Heart left ventricle (tissue), 16 donors: ENCODE data around the gene SCYL1. TPM values are rescaled to one million over a fixed set of nuclear protein-coding genes. Genes with fewer than 3 reads are reported as not detected.

Experiments used
- ATAC-seq, 4 donors: fragments of 200-7000 bp; cut with Tn5 transposase; one replicate each; pipeline ENCODE4 v1.9.1; 2020 to 2022; ENCODE audit warnings: moderate library complexity in 4 of 4, mild to moderate bottlenecking in 3 of 4, moderate number of reproducible peaks in 1 of 4
- DNase-seq, 5 donors: peaks; one replicate each; pipeline ENCODE4 v3.0.0-alpha.2; 2020
- H3K27ac ChIP-seq, 12 donors: fragments of 200-600 bp; sonication (generic) in 4 of 12; one replicate each; pipeline versions ENCODE4 v1.5.0 to v1.8.0; 2016 to 2022; ENCODE audit warnings: mild to moderate bottlenecking in 2 of 12
- H3K27me3 ChIP-seq, 9 donors: fragments of 200-600 bp; sonication (generic) in 2 of 9; one replicate each; pipeline versions ENCODE4 v1.5.1 to v1.8.0; 2016 to 2022; ENCODE audit warnings: mild to moderate bottlenecking in 3 of 9
- H3K36me3 ChIP-seq, 9 donors: fragments of 200-600 bp; sonication (generic) in 2 of 9; one replicate each; pipeline versions ENCODE4 v1.5.0 to v1.8.0; 2018 to 2022; ENCODE audit warnings: mild to moderate bottlenecking in 2 of 9
- H3K4me1 ChIP-seq, 12 donors: fragments of 200-600 bp; sonication (generic) in 4 of 12; one replicate each; pipeline versions ENCODE4 v1.5.0 to v1.8.0; 2016 to 2022; ENCODE audit warnings: mild to moderate bottlenecking in 3 of 12
- H3K4me3 ChIP-seq, 12 donors: fragments of 200-600 bp; sonication (generic) in 4 of 12; one replicate each; pipeline versions ENCODE4 v1.5.0 to v1.8.0; 2017 to 2022; ENCODE audit warnings: mild to moderate bottlenecking in 9 of 12, moderate library complexity in 4 of 12
- H3K9me3 ChIP-seq, 12 donors: fragments of 200-600 bp; sonication (generic) in 4 of 12; one replicate each; pipeline versions ENCODE4 v1.5.0 to v1.8.0; 2016 to 2022; ENCODE audit warnings: mild to moderate bottlenecking in 1 of 12
- POLR2A ChIP-seq, 2 donors: fragments of 450-650 bp; IDR thresholded peaks; one replicate each; pipeline ENCODE4 v1.6.1; 2017; ENCODE audit warnings: antibody characterized with exemption in 2 of 2, mild to moderate bottlenecking in 2 of 2, moderate library complexity in 2 of 2
- WGBS, 4 donors: extraction: QIAGEN DNeasy Blood & Tissue Kit in 2 of 4; methylation state at CpG; one replicate each; pipeline versions ENCODE4 v1.1.5 to v1.1.7; 2013 to 2018; 5-methylcytosine and 5-hydroxymethylcytosine counted together
- intact Hi-C, 10 donors: fragments of 100-400 bp; cut with DNase I; formaldehyde crosslinking; loops; one replicate each; pipeline versions ENCODE4 v1.11.1 to v1.14.2; 2022
- polyA plus RNA-seq, 2 donors: library from polyadenylated mRNA; stranded (reverse); fragments of 200-250 nt; gene quantifications; one replicate each; pipeline ENCODE4 v1.2.3, GENCODE V29; 2013
- total RNA-seq, 9 donors: library from RNA; depleted of rRNA in 2 of 9; stranded (reverse); fragments of >200 nt in 2 of 9; fragmentation: NEBNext Ultra II Directional in 3 of 9; extraction: Animal tissue kit (Norgen Biotek cat#: 25700) in 3 of 9; gene quantifications; one replicate each; pipeline versions ENCODE4 v1.1.0 to v1.2.4, GENCODE V29; 2016 to 2023
- TF ChIP-seq, protein P1 (sequence below), 12 donors: fragments of 200-600 bp; sonication (generic) in 4 of 12; IDR thresholded peaks; one replicate each; pipeline versions ENCODE4 v1.5.0 to v1.8.0; 2018 to 2022; ENCODE audit warnings: antibody characterized with exemption in 12 of 12, mild to moderate bottlenecking in 5 of 12
- donor health status: ischemic (EF 13 %, LVEDD 7.1; RV severe dilation, severe dysfunction).
- donor health status: healthy with polysubstance abuse.
- donor health status: DM: no; HTN: yes; CAD: no.
- donor health status: DM: no; HTN: no; CAD: no.
- donor health status: ischemic (EF 25% LVEDD 6.9; RV normal size, moderate dysfunction).
- donor health status: ischemic (EF 25% LVEDD 5.7; RV mildly dilated, moderate dysfunction).
- donor health status: healthy.
- donor health status: DM: yes; HTN: yes; CAD: no.
- donor health status: ischemic (EF 35%, LVEDD 5.7; RV mildly dilated, moderate dysfunction).
- donor health status: nonischemic (EF 11% LVEDD 7.7; RV severe dilation, severe dysfunction).
- donor health status: DM: yes; HTN: yes; CAD: no.
- donor health status: PGD.
- donor health status: ischemic (EF 29% LVEDD 5.4; RV normal size, mild dysfunction).
- donor health status: nonischemic (EF 23%, LVEDD 6.1; RV moderate dilation, normal function).

The SCYL1 gene
- total and polyA plus RNA-seq, 11 donors = 51.6 to 135 (median 64.2) TPM

DNA sequence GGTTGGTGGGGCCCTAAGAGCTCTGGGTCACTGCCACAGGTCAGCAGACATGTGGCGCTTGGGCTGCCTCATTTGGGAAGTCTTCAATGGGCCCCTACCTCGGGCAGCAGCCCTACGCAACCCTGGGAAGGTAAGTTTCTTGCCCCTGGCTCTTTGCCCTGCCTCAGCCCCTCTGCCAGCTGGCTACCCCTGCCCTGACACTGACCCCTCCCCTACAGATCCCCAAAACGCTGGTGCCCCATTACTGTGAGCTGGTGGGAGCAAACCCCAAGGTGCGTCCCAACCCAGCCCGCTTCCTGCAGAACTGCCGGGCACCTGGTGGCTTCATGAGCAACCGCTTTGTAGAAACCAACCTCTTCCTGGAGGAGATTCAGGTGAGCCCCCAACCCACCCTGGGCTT is 1.9 kb downstream of the SCYL1 start:
- intact Hi-C loops = loop anchor here in 1 of 10 donors (5.0 kb wide), 1 partner anchor 414 kb away; the partner anchor contains the start of gene TM7SF2
- Histone ChIP-seq H3K9me3 (no peaks in the 10 kb centered on the region), H3K27ac (no peak overlapping the region), H3K36me3 (peaks cover 0 to 57% (median 50%) of the 10 kb centered on the region in 9 donors), H3K4me1 (peaks cover 0 to 36% (median 20%) of the 10 kb centered on the region in 12 donors), H3K4me3 (peak overlapping the region in 1 of 12 donors; percentile 100), H3K27me3 (no peaks in the 10 kb centered on the region)
- TF ChIP-seq, protein P1, sequence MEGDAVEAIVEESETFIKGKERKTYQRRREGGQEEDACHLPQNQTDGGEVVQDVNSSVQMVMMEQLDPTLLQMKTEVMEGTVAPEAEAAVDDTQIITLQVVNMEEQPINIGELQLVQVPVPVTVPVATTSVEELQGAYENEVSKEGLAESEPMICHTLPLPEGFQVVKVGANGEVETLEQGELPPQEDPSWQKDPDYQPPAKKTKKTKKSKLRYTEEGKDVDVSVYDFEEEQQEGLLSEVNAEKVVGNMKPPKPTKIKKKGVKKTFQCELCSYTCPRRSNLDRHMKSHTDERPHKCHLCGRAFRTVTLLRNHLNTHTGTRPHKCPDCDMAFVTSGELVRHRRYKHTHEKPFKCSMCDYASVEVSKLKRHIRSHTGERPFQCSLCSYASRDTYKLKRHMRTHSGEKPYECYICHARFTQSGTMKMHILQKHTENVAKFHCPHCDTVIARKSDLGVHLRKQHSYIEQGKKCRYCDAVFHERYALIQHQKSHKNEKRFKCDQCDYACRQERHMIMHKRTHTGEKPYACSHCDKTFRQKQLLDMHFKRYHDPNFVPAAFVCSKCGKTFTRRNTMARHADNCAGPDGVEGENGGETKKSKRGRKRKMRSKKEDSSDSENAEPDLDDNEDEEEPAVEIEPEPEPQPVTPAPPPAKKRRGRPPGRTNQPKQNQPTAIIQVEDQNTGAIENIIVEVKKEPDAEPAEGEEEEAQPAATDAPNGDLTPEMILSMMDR (IDR thresholded peaks at IDR 0.05) = no peak
- no peak for DNase-seq
- ATAC-seq = no peak
- WGBS, 4 donors = 90 to 99% (median 95%) methylated on average over 8 of the region's 8 CpGs

DNA sequence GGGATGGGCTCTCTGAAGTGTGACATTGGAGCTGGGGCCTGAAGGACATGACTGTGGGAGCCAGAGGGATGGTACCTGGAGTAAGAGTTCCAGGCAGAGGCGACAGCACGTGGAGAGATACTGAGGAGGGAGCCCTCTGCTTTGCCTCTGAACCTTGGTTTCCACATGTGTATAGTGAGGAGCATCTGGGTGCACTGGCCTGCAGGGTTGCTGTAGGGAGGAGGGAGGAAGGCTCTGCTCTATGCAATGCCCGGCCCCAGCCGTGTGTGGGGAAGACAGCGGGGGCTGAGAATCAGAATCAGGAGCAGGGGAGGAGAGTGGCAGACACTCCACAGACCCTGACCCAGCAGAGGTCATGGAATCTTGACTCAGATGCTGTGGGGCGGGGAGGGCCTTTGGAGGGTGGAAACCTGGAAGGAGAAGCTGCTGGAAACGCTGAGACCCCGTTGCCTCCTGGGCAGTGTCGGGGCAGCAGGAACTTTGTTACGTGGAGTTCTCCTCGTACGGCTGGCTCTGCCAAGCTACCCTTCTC is 4.0 kb downstream of the SCYL1 start:
- no peak for TF ChIP-seq POLR2A (IDR thresholded peaks at IDR 0.05)
- TF ChIP-seq, protein P1 (IDR thresholded peaks at IDR 0.05) = no peak
- no peak for ATAC-seq
- no peaks in the 10 kb centered on the region for H3K9me3 ChIP-seq
- H3K27ac ChIP-seq = no peak overlapping the region
- no peak overlapping the region for H3K4me3 ChIP-seq
- peaks cover 2 to 78% (median 72%) of the 10 kb centered on the region in 9 donors for H3K36me3 ChIP-seq
- no peaks in the 10 kb centered on the region for H3K27me3 ChIP-seq
- intact Hi-C loops = loop anchor here in 1 of 10 donors (5.0 kb wide), 1 partner anchor 417 kb away; the partner anchor contains the start of gene TM7SF2
- no peak for DNase-seq
- WGBS, 4 donors = 84 to 88% (median 87%) methylated on average over 10 to 12 of the region's 12 CpGs
- H3K4me1 ChIP-seq = peaks cover 0 to 36% (median 18%) of the 10 kb centered on the region in 12 donors

GRCh38 chr11:65529475-65530156 is 4.7 kb downstream of the SCYL1 start:
- no peak for DNase-seq
- 70 to 81% (median 76%) methylated on average over 6 to 10 of the region's 10 CpGs for WGBS, 4 donors
- Histone ChIP-seq H3K9me3 (no peaks in the 10 kb centered on the region), H3K4me3 (no peak overlapping the region), H3K27me3 (no peaks in the 10 kb centered on the region), H3K27ac (no peak overlapping the region), H3K4me1 (peaks cover 0 to 29% (median 12%) of the 10 kb centered on the region in 12 donors), H3K36me3 (peaks cover 2 to 84% (median 75%) of the 10 kb centered on the region in 9 donors)
- no peak for TF ChIP-seq POLR2A (IDR thresholded peaks at IDR 0.05)
- TF ChIP-seq, protein P1 (IDR thresholded peaks at IDR 0.05) = no peak
- intact Hi-C loops = loop anchor here in 1 of 10 donors (5.0 kb wide), 1 partner anchor 417 kb away; the partner anchor contains the start of gene TM7SF2
- no peak for ATAC-seq

DNA sequence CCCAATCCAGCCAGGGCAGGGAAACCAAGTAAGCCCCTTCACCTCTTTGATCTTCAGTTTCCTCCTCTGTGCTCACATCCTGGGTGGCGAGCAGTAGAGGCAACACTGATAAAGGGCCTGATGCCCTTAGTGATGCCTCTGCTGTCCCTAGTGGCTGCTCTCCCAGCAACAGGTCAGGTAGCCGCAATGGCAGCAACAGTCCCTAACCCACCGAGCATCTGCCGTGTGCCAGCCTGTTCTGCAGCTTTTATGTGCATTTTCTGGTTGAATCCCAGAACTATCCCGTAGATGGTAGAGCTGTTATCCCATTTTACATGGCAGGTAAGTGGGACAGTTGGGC is 5.2 kb downstream of the SCYL1 start:
- H3K27me3 ChIP-seq = no peaks in the 10 kb centered on the region
- no peak overlapping the region for H3K27ac ChIP-seq
- H3K9me3 ChIP-seq = no peaks in the 10 kb centered on the region
- DNase-seq = no peak
- no peak overlapping the region for H3K4me3 ChIP-seq
- TF ChIP-seq, protein P1 (IDR thresholded peaks at IDR 0.05) = no peak
- TF ChIP-seq POLR2A (IDR thresholded peaks at IDR 0.05) = no peak
- H3K36me3 ChIP-seq = peaks cover 2 to 89% (median 77%) of the 10 kb centered on the region in 9 donors
- intact Hi-C loops = no loop called here
- H3K4me1 ChIP-seq = peaks cover 0 to 29% (median 12%) of the 10 kb centered on the region in 12 donors
- ATAC-seq = no peak
- WGBS, 4 donors = 88 to 95% (median 92%) methylated on average over 5 of the region's 5 CpGs
